Fibroblast of skin of left biceps (primary cell): Measurements from ENCODE around the gene ANAPC1.
"Not testable (repeated sequence)": the region's sequence is repeated elsewhere in the genome, so short reads cannot be mapped to it uniquely, and the experiment has no call there.

Experiments
- DNase-seq, 2 experiments: peaks; one replicate each; pipeline ENCODE4 v3.0.0-alpha.2; 2013; ENCODE audit warnings: low read depth in 2 of 2

Gene ANAPC1

DNA sequence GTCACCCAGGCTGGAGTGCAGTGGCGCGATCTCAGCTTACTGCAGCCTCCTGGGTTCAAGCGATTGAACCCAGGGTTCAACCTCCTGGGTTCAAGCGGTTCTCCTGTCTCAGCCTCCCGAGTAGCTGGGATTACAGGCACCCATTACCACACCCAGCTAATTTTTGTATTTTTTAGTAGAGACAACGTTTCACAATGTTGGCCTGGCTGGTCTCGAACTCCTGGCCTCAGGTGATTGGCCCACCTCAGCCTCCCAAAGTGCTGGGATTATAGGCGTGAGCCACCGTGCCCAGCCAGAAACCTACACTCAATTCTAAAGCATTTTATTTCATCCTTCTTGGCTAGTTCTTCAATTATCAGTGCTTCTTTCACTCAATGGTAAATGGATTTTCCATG is 21.5 kb upstream of the ANAPC1 start:
- DNase-seq: not testable (repeated sequence)

- DNase-seq: no peak
Measured at GRCh38 chr2:111904726-111905474, 20.9 kb upstream of the ANAPC1 start.

GRCh38 chr2:111903930-111904439 is 20.0 kb upstream of the ANAPC1 start:
- DNase-seq: no peak

- no peak for DNase-seq
Measured at GRCh38 chr2:111903516-111903915, 19.5 kb upstream of the ANAPC1 start.

DNA sequence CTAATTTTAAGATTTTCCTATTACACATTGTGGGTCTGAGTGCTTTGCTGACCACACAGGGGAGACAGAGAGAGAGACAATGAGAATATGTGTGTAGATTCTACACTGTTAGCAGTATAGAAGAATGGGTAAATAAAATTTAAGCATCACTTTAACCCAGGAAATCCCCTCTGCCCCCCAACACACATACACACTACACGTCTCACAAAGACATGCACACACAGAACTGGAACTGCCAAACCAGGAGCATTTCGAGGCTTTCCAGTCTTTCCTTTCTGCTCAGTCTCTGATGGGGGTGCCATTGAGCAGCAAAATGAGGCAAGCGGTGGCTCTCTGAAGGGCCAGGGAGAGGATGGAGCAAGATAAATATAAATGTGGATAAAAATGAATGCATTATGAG is 16.9 kb upstream of the ANAPC1 start:
- DNase-seq: no peak

- DNase-seq: no peak
Measured at GRCh38 chr2:111898703-111899514, 14.9 kb upstream of the ANAPC1 start.

DNA sequence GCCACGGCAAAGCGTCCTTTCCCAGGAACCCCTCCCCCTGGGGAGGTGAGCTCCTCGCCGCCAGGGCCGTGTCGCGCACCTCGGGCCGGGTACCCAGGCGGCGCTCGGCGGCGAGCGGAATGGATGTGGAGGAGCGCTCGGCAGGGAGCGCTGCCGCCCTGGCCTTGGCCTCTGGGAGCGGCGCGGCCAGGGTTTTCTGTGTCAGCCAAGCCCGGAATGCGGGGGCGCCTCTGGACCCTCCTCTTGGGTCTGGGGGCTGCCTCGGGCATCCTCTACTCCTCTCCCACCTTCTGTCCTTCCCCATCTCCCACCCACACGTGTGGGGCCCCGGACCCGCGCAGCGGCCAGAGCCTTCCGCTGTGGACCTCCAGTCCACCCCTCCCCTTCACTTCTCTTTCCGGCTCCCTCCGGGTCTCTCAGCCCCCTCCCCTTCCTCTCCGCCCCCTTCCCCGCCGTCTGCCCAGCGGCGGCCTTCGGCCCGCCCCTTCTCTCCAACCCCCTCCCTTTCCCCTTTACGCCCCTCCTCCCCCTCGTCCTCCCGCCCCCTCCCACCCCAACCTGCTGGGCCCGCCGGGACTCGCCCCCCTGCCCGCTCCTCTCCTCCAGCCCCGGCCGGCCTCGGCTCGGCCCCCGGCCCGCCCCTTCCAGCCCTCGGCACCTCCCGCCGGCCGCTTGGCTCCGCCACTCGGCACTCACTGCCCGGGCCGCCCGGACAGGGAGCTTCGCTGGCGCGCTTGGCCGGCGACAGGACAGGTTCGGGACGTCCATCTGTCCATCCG is 14.1 kb upstream of the ANAPC1 start, which contains the start of gene MERTK:
Gene MERTK (plus strand): TSS at position 684 of the 779 bp plus-strand sequence. CDS start 129 bp downstream, outside the sequence.
- no peak for DNase-seq

DNA sequence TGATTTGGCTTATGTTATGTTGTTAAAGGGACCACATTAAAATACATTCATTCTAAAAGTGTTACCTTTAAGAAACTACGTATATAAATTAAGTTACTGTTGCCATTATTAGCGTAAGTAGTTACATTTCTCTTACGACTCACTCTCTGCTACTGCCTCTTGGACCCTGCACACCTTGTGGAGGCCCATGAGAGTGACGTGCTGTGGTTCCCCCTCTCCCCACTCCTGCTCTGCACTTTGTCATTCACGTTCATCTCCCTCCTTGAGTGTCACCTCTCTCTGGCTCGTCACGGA is 13.6 kb upstream of the ANAPC1 start:
- DNase-seq: no peak

DNA sequence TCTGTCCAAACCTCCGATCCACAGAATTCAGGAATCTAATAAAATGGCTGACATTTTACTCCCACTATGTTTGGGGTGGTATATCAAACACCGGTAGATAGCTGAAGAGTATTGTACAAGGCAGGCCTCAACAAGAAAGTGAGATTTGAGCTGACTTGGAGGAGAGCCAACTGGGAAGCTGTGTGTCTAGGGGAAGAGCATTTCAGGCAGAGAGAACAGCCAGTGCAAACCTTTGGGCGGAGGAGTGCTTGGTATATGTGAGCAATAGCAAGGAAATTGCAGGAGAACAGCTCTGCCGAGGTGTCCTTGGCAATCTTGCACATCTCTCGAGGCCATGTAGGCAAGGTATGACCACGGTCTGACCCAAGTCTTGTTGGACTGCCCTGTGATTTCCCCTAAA is 12.6 kb upstream of the ANAPC1 start:
- DNase-seq: no peak

DNA sequence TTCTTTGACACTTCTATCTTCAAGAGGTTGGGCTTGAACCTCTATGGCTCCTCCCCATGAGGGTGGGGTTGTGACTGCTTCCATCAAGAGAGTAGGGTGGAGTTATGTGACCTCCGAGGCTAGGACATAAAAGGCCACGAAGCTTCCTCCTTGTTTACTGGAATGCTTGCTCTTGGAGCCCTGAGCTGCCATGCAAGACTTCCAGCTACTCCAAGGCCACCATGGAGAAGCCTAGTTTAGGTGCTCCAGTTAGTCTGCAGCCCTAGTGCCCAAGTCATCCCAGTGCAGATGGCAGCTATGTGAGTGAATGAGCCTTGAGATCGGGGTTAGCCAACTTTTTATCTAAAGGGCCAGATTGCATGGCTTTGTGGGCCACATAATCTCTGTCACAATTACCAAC is 12.0 kb upstream of the ANAPC1 start:
- no peak for DNase-seq

GRCh38 chr2:111884592-111884964 is 585 bp upstream of the ANAPC1 start:
- DNase-seq: no peak

DNA sequence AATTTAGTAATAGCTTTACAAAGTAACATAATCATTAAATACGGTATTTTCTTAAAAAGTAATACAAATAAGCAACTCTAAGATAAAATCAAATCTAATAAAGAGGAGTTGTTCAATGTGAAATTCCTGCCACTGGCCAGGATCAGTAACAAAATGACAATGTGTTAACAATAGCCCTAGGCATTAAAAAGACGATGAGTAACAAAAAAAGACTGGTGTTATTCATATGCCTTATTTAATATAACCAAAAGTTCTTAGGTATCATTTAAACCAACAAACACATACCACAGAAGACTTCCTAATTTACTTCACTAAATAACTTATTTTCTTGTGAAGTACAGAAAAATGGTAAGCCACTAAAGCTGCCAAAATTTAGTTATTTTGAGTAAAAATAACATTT is 11.2 kb downstream of the ANAPC1 start:
- not testable (repeated sequence) for DNase-seq

DNA sequence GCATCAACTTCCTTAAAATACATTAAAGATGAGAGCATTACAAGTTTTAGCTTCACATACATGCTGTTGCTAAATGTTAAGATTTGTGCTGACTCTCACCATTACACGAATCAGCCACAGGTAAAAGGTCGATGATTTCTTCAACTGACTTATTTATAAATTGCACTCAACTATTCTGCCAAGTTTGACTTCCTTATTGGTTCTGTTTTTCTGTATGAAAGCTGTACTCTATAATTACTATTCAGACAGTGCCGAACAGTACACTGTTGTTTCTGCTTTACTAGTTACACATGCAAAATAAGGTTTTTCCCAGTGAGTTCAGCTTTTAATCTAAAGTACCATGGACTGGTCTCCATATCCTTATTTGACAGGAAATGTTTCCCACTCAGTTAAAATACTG is 18.9 kb downstream of the ANAPC1 start:
- not testable (repeated sequence) for DNase-seq

DNA sequence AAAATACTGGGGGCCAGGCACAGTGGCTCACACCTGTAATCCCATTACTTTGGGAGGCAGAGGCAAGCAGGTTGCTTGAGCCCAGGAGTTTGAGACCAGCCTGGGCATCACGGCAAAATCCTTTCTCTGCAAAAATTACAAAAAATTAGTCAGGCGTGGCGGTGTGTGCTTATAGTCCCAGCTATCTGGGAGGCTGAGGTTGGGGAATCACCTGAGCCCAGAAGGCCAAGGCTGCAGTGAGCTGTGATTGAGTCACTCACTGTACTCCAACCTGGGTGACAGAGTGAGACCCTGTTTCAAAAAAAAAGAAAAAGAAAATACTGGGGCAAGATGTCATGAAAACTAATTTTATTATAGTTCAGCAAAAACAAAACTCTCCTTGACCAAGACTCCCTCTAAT is 24.0 kb downstream of the ANAPC1 start:
- not testable (repeated sequence) for DNase-seq

- not testable (repeated sequence) for DNase-seq
Measured at GRCh38 chr2:111852544-111852943, 31.4 kb downstream of the ANAPC1 start.

GRCh38 chr2:111850646-111851045 is 33.3 kb downstream of the ANAPC1 start:
- not testable (repeated sequence) for DNase-seq

- peak; percentile 18 to 29 for DNase-seq
Measured at GRCh38 chr2:111839625-111840282, 44.2 kb downstream of the ANAPC1 start.

DNA sequence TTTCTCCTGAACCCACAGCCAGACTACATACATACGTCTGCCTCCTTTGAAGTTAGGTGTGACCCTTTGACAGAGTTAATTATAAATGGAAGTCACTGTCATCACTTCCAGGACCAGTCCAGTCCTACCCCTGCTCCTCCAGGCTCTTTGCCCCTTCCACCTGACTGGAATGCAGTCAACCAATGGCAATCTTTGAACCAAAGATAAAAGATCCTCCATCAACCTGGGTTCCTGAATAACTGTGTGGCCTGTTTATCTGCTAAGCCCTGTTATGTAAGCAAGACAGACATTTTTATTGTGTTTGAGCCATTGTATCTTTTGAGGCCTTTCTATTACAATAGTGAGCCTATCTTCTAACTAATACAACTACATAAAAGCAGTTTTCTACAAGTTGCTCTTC is 45.0 kb downstream of the ANAPC1 start:
- not testable (repeated sequence) for DNase-seq

- DNase-seq: not testable (repeated sequence)
Measured at GRCh38 chr2:111834221-111834620, 49.8 kb downstream of the ANAPC1 start.

GRCh38 chr2:111830479-111830878 is 53.5 kb downstream of the ANAPC1 start:
- not testable (repeated sequence) for DNase-seq

DNA sequence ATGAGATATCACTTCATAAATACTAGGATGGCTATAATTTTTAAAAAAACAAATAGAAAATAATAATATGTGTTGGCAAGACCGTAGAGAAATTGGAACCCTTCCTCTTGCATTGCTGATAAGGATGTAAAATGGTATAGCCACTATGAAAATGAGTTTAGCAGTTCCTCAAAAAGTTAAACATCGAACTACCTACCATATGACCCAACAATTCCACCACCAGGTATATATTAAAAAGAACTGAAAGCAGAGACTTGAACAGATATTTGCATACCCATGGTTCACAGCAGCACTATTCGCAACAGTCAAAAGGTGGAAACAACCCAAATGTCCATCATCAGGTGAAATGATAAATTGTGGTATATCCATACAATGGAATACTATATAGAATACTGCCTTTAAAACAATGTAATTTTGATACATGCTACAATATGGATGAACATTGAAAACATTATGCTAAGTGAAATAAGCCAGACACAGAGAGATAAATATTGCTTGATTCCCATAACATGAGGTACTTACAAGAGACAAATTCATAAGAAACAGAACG is 55.7 kb downstream of the ANAPC1 start:
- not testable (repeated sequence) for DNase-seq
